Activated T-helper 2 cell treated with anti-CD3 and anti-CD28 coated beads, Interferon-gamma antibody, Interleukin-2, Interleukin-4, amounts not matched to agents 10 μg/mL and 5 μg/mL and 100 μg/mL, durations not matched to agents 14 hours and 24 hours and 36 hours (primary cell): Measurements from ENCODE around the gene C6orf15. TPM values are rescaled to one million over a fixed set of nuclear protein-coding genes. Genes with fewer than 3 reads are reported as not detected.
"Not testable (repeated sequence)": the region's sequence is repeated elsewhere in the genome, so short reads cannot be mapped to it uniquely, and the experiment has no call there.

Experiments
- DNase-seq: peaks from one replicate; pipeline ENCODE4 v3.0.0; 2021; ENCODE audit warnings: low spot score
- H3K27ac Mint-ChIP-seq: one replicate; pipeline ENCODE4 v1.8.0; 2021; ENCODE audit warnings: mixed read lengths
- H3K27me3 Mint-ChIP-seq: one replicate; pipeline ENCODE4 v1.8.0; 2021; ENCODE audit warnings: low read depth, mixed read lengths
- H3K36me3 Mint-ChIP-seq: one replicate; pipeline ENCODE4 v1.8.0; 2021; ENCODE audit warnings: low read depth, mixed read lengths
- H3K4me1 Mint-ChIP-seq: one replicate; pipeline ENCODE4 v1.8.0; 2021; ENCODE audit warnings: low read depth, mixed read lengths
- H3K4me3 Mint-ChIP-seq: one replicate; pipeline ENCODE4 v1.8.0; 2021; ENCODE audit warnings: low read depth, mild to moderate bottlenecking, moderate library complexity, mixed read lengths
- H3K9me3 Mint-ChIP-seq: one replicate; pipeline ENCODE4 v1.8.0; 2021; ENCODE audit warnings: mixed read lengths
- intact Hi-C: fragments of 100-400 bp; cut with micrococcal nuclease; formaldehyde crosslinking; loops from one replicate; pipeline ENCODE4 v1.15.1; 2023
- total RNA-seq: library from RNA; stranded (reverse); gene quantifications from 2 replicates; pipeline ENCODE4 v1.2.3, GENCODE V29; 2022

Gene C6orf15
- total RNA-seq, 1 donor from 2014 or later = not detected

- H3K9me3 Mint-ChIP-seq, H3K4me3 Mint-ChIP-seq, H3K27me3 Mint-ChIP-seq, intact Hi-C loops, DNase-seq, H3K27ac Mint-ChIP-seq, H3K4me1 Mint-ChIP-seq, H3K36me3 Mint-ChIP-seq: not testable (repeated sequence)
These were observed 44.3 kb downstream of the C6orf15 start for GRCh38 chr6:31067891-31068668.

- intact Hi-C loops, H3K36me3 Mint-ChIP-seq, H3K27me3 Mint-ChIP-seq, H3K9me3 Mint-ChIP-seq, DNase-seq, H3K4me1 Mint-ChIP-seq, H3K27ac Mint-ChIP-seq, H3K4me3 Mint-ChIP-seq: not testable (repeated sequence)
These were observed 45.3 kb downstream of the C6orf15 start for GRCh38 chr6:31067028-31067427.

- Mint-ChIP-seq H3K36me3 (no peaks in the 10 kb centered on the region), H3K4me3 (no peak overlapping the region), H3K27ac (no peak overlapping the region), H3K9me3 (no peaks in the 10 kb centered on the region), H3K4me1 (no peaks in the 10 kb centered on the region), H3K27me3 (peaks cover 12% of the 10 kb centered on the region)
- DNase-seq = no peak
- intact Hi-C loops = no loop called here
These were observed 46.8 kb downstream of the C6orf15 start for GRCh38 chr6:31065556-31065955.

- Mint-ChIP-seq H3K27me3 (peaks cover 12% of the 10 kb centered on the region), H3K36me3 (no peaks in the 10 kb centered on the region), H3K9me3 (no peaks in the 10 kb centered on the region), H3K4me3 (no peak overlapping the region), H3K27ac (no peak overlapping the region), H3K4me1 (no peaks in the 10 kb centered on the region)
- intact Hi-C loops = no loop called here
- no peak for DNase-seq
These were observed 48.4 kb downstream of the C6orf15 start for GRCh38 chr6:31063906-31064435.

Other genes starting within 250 kb of the C6orf15 start
- 11.3 and 13.7 TPM in 2 replicates for gene DDR1, start 228.1 kb downstream of the C6orf15 start, total RNA-seq
- 56.8 and 58.3 TPM in 2 replicates for gene GTF2H4, start 204.4 kb downstream of the C6orf15 start, total RNA-seq
- 67.0 and 75.0 TPM in 2 replicates for gene VARS2, start 198.3 kb downstream of the C6orf15 start, total RNA-seq
- not detected in 2 replicates for gene SFTA2, start 180.4 kb downstream of the C6orf15 start, total RNA-seq
- not detected in 2 replicates for gene MUCL3, start 171.6 kb downstream of the C6orf15 start, total RNA-seq
- not detected in 2 replicates for gene MUC21, start 128.9 kb downstream of the C6orf15 start, total RNA-seq
- not detected in 2 replicates for gene MUC22, start 102.1 kb downstream of the C6orf15 start, total RNA-seq
- gene PSORS1C1, start 2.2 kb upstream of the C6orf15 start, total RNA-seq = not detected in 2 replicates
- not detected in 2 replicates for gene CDSN, start 7.9 kb upstream of the C6orf15 start, total RNA-seq
- not detected in 2 replicates for gene PSORS1C2, start 26.5 kb upstream of the C6orf15 start, total RNA-seq
- 50.5 and 53.1 TPM in 2 replicates for gene CCHCR1, start 45.2 kb upstream of the C6orf15 start, total RNA-seq
- 81.5 and 82.0 TPM in 2 replicates for gene TCF19, start 46.0 kb upstream of the C6orf15 start, total RNA-seq
- not detected in 2 replicates for gene POU5F1, start 58.1 kb upstream of the C6orf15 start, total RNA-seq
- gene HLA-C, start 159.5 kb upstream of the C6orf15 start, total RNA-seq = 895 and 906 TPM in 2 replicates
- 3,580 and 3,693 TPM in 2 replicates for gene HLA-B, start 244.6 kb upstream of the C6orf15 start, total RNA-seq